Measurements from ENCODE around the gene NT5DC1.
"Not testable (repeated sequence)": the region's sequence is repeated elsewhere in the genome, so short reads cannot be mapped to it uniquely, and the experiment has no call there.

NT5DC1 gene

GRCh38 chr6:116096048-116096759 lies 4.4 kb upstream of the NT5DC1 start:
- not testable (repeated sequence) for H3K9ac ChIP-seq (ENCODE audit: low read depth, low read length); H3K4me3 ChIP-seq (ENCODE audit: low read depth, low read length); H3K36me3 ChIP-seq (ENCODE audit: control insufficient read depth, insufficient read depth, low read length); H3K4me1 ChIP-seq (ENCODE audit: control insufficient read depth, insufficient read depth, low read length); H3K27me3 ChIP-seq (ENCODE audit: control insufficient read depth, insufficient read depth, low read length); H3K9me3 ChIP-seq (ENCODE audit: control insufficient read depth, insufficient read depth, low read length)

GRCh38 chr6:116096979-116097816 lies 3.5 kb upstream of the NT5DC1 start:
- no peak overlapping the region for H3K9ac ChIP-seq (ENCODE audit: low read depth, low read length)
- peaks cover 6% of the 10 kb centered on the region for H3K9me3 ChIP-seq (ENCODE audit: control insufficient read depth, insufficient read depth, low read length)
- no peak overlapping the region for H3K4me3 ChIP-seq (ENCODE audit: low read depth, low read length)
- peaks cover 6% of the 10 kb centered on the region for H3K27me3 ChIP-seq (ENCODE audit: control insufficient read depth, insufficient read depth, low read length)
- no peaks in the 10 kb centered on the region for H3K36me3 ChIP-seq (ENCODE audit: control insufficient read depth, insufficient read depth, low read length)
- peaks cover 8% of the 10 kb centered on the region for H3K4me1 ChIP-seq (ENCODE audit: control insufficient read depth, insufficient read depth, low read length)

- Histone ChIP-seq H3K9ac (ENCODE audit: low read depth, low read length) (no peak overlapping the region), H3K4me1 (ENCODE audit: control insufficient read depth, insufficient read depth, low read length) (peaks cover 18% of the 10 kb centered on the region), H3K4me3 (ENCODE audit: low read depth, low read length) (no peak overlapping the region)
These were observed 1.6 kb upstream of the NT5DC1 start for GRCh38 chr6:116099036-116099435.

GRCh38 chr6:116101302-116101718 lies 657 bp downstream of the NT5DC1 start:
- Histone ChIP-seq H3K4me3 (ENCODE audit: low read depth, low read length) (peak overlapping the region; percentile 86), H3K36me3 (ENCODE audit: control insufficient read depth, insufficient read depth, low read length) (no peaks in the 10 kb centered on the region), H3K9me3 (ENCODE audit: control insufficient read depth, insufficient read depth, low read length) (no peaks in the 10 kb centered on the region), H3K9ac (ENCODE audit: low read depth, low read length) (peak overlapping the region; percentile 27), H3K4me1 (ENCODE audit: control insufficient read depth, insufficient read depth, low read length) (peaks cover 32% of the 10 kb centered on the region), H3K27me3 (ENCODE audit: control insufficient read depth, insufficient read depth, low read length) (peaks cover 6% of the 10 kb centered on the region)

More at GRCh38 chr6:116099036-116099435, 1.6 kb upstream of the NT5DC1 start:
- H3K27me3 ChIP-seq (ENCODE audit: control insufficient read depth, insufficient read depth, low read length) = peaks cover 6% of the 10 kb centered on the region
- H3K9me3 ChIP-seq (ENCODE audit: control insufficient read depth, insufficient read depth, low read length) = peaks cover 6% of the 10 kb centered on the region
- H3K36me3 ChIP-seq (ENCODE audit: control insufficient read depth, insufficient read depth, low read length) = no peaks in the 10 kb centered on the region

- Histone ChIP-seq H3K4me1 (ENCODE audit: control insufficient read depth, insufficient read depth, low read length) (peaks cover 32% of the 10 kb centered on the region), H3K9ac (ENCODE audit: low read depth, low read length) (no peak overlapping the region), H3K9me3 (ENCODE audit: control insufficient read depth, insufficient read depth, low read length) (no peaks in the 10 kb centered on the region), H3K4me3 (ENCODE audit: low read depth, low read length) (peak overlapping the region; percentile 86), H3K36me3 (ENCODE audit: control insufficient read depth, insufficient read depth, low read length) (no peaks in the 10 kb centered on the region), H3K27me3 (ENCODE audit: control insufficient read depth, insufficient read depth, low read length) (peaks cover 6% of the 10 kb centered on the region)
These were observed 1.1 kb downstream of the NT5DC1 start for GRCh38 chr6:116101790-116102189.

DNA sequence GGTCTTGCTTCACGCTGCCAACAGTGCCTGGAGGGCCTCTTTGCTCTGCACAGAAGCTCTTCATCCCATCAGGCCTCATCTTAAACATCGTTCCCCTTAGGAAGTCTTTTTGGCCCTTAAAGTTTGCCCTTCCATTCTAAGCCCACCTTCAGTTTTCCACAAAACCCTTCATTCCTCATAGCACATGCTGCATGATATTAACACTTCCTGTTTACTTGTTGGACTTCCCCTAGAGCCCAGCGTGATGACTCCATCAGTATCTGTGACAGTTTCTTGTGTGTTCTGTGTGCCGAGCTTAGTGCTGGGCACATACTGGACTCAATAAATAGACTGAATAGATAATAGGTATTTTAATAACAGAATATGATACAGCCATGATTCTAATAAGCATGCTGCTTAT lies 2.2 kb downstream of the NT5DC1 start:
- Histone ChIP-seq H3K4me1 (ENCODE audit: control insufficient read depth, insufficient read depth, low read length) (peaks cover 35% of the 10 kb centered on the region), H3K9ac (ENCODE audit: low read depth, low read length) (no peak overlapping the region), H3K9me3 (ENCODE audit: control insufficient read depth, insufficient read depth, low read length) (no peaks in the 10 kb centered on the region), H3K4me3 (ENCODE audit: low read depth, low read length) (no peak overlapping the region), H3K36me3 (ENCODE audit: control insufficient read depth, insufficient read depth, low read length) (no peaks in the 10 kb centered on the region), H3K27me3 (ENCODE audit: control insufficient read depth, insufficient read depth, low read length) (peaks cover 6% of the 10 kb centered on the region)

GRCh38 chr6:116104636-116105035 lies 4.0 kb downstream of the NT5DC1 start:
- H3K27me3 ChIP-seq (ENCODE audit: control insufficient read depth, insufficient read depth, low read length) = peaks cover 4% of the 10 kb centered on the region

GRCh38 chr6:116105247-116105646 lies 4.6 kb downstream of the NT5DC1 start:
- H3K9me3 ChIP-seq (ENCODE audit: control insufficient read depth, insufficient read depth, low read length) = no peaks in the 10 kb centered on the region
- H3K4me3 ChIP-seq (ENCODE audit: low read depth, low read length) = no peak overlapping the region
- no peaks in the 10 kb centered on the region for H3K36me3 ChIP-seq (ENCODE audit: control insufficient read depth, insufficient read depth, low read length)
- no peak overlapping the region for H3K9ac ChIP-seq (ENCODE audit: low read depth, low read length)
- peaks cover 35% of the 10 kb centered on the region for H3K4me1 ChIP-seq (ENCODE audit: control insufficient read depth, insufficient read depth, low read length)
- no peaks in the 10 kb centered on the region for H3K27me3 ChIP-seq (ENCODE audit: control insufficient read depth, insufficient read depth, low read length)

More at GRCh38 chr6:116104636-116105035, 4.0 kb downstream of the NT5DC1 start:
- H3K9ac ChIP-seq (ENCODE audit: low read depth, low read length) = no peak overlapping the region
- H3K9me3 ChIP-seq (ENCODE audit: control insufficient read depth, insufficient read depth, low read length) = no peaks in the 10 kb centered on the region
- peaks cover 40% of the 10 kb centered on the region for H3K4me1 ChIP-seq (ENCODE audit: control insufficient read depth, insufficient read depth, low read length)
- H3K36me3 ChIP-seq (ENCODE audit: control insufficient read depth, insufficient read depth, low read length) = no peaks in the 10 kb centered on the region
- no peak overlapping the region for H3K4me3 ChIP-seq (ENCODE audit: low read depth, low read length)

DNA sequence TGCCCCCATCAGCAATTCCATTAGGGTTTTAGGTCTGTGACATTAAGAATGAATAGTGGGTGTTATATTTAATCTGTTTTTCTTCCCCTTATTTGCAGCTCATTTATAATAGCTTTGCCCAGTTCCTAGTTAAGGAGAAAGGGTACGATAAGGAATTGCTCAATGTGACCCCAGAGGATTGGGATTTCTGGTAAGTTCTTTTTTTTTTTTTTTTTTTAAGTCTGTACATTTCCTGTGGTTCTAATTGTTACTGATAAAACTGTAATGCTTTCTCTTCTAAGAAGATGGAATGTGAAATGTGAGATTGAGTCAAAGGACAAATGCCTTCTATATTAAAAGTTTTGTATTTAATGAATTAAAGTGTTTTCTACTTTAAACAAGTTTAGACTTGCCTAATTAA lies 5.5 kb downstream of the NT5DC1 start:
- Histone ChIP-seq H3K9ac (ENCODE audit: low read depth, low read length) (no peak overlapping the region), H3K4me1 (ENCODE audit: control insufficient read depth, insufficient read depth, low read length) (peaks cover 35% of the 10 kb centered on the region), H3K27me3 (ENCODE audit: control insufficient read depth, insufficient read depth, low read length) (no peaks in the 10 kb centered on the region), H3K4me3 (ENCODE audit: low read depth, low read length) (no peak overlapping the region), H3K36me3 (ENCODE audit: control insufficient read depth, insufficient read depth, low read length) (peaks cover 3% of the 10 kb centered on the region), H3K9me3 (ENCODE audit: control insufficient read depth, insufficient read depth, low read length) (no peaks in the 10 kb centered on the region)

DNA sequence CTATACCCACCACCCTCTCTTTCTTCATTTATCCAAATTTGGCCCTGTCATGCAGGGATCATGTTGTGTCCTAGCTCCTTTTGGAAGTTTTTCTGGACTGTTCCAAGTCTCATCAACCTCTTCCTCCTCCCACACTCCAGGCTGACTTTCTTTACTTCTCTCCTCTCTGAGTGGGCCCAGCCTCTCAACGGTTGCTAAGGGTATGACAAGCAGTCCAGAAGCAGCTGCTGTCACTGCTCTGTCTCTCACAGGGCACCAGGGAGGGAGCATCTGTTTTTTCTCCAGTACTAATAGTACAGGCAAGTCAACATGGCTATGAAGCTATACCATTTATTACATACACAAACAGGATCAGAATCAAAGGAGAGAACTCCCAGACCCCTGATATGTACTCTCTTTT lies 8.2 kb downstream of the NT5DC1 start:
- Histone ChIP-seq H3K9ac (ENCODE audit: low read depth, low read length) (no peak overlapping the region), H3K27me3 (ENCODE audit: control insufficient read depth, insufficient read depth, low read length) (no peaks in the 10 kb centered on the region), H3K36me3 (ENCODE audit: control insufficient read depth, insufficient read depth, low read length) (peaks cover 6% of the 10 kb centered on the region), H3K9me3 (ENCODE audit: control insufficient read depth, insufficient read depth, low read length) (no peaks in the 10 kb centered on the region), H3K4me1 (ENCODE audit: control insufficient read depth, insufficient read depth, low read length) (peaks cover 24% of the 10 kb centered on the region), H3K4me3 (ENCODE audit: low read depth, low read length) (no peak overlapping the region)

GRCh38 chr6:116111552-116112528 lies 11.2 kb downstream of the NT5DC1 start:
- no peak overlapping the region for H3K4me3 ChIP-seq (ENCODE audit: low read depth, low read length)
- H3K27me3 ChIP-seq (ENCODE audit: control insufficient read depth, insufficient read depth, low read length) = no peaks in the 10 kb centered on the region
- H3K9me3 ChIP-seq (ENCODE audit: control insufficient read depth, insufficient read depth, low read length) = no peaks in the 10 kb centered on the region
- H3K36me3 ChIP-seq (ENCODE audit: control insufficient read depth, insufficient read depth, low read length) = peaks cover 6% of the 10 kb centered on the region
- H3K9ac ChIP-seq (ENCODE audit: low read depth, low read length) = no peak overlapping the region
- H3K4me1 ChIP-seq (ENCODE audit: control insufficient read depth, insufficient read depth, low read length) = peaks cover 8% of the 10 kb centered on the region
